ENCODE results near the gene CFAP99.

Gene CFAP99

GRCh38 chr4:2433609-2434350 lies 15.0 kb downstream of the CFAP99 start:
- TF ChIP-seq RAD21 (IDR thresholded peaks at IDR 0.05; ENCODE audit: low read depth) (no peak), ZBTB7A (IDR thresholded peaks at IDR 0.05; ENCODE audit: low read depth) (no peak), CREB1 (IDR thresholded peaks at IDR 0.05; ENCODE audit: low read depth) (no peak), CEBPB (IDR thresholded peaks at IDR 0.05) (no peak), TCF12 (IDR thresholded peaks at IDR 0.05; ENCODE audit: low read depth) (no peak), EP300 (IDR thresholded peaks at IDR 0.05; ENCODE audit: borderline replicate concordance) (no peak)

GRCh38 chr4:2434420-2434819 lies 15.7 kb downstream of the CFAP99 start:
- TF ChIP-seq USF1 (IDR thresholded peaks at IDR 0.05): no peak
- no peak for TF ChIP-seq NFIC (IDR thresholded peaks at IDR 0.05)
- no peak for TF ChIP-seq CREB1 (IDR thresholded peaks at IDR 0.05; ENCODE audit: low read depth)
- TF ChIP-seq EP300 (IDR thresholded peaks at IDR 0.05; ENCODE audit: borderline replicate concordance): no peak
- no peak for TF ChIP-seq FOXM1 (IDR thresholded peaks at IDR 0.05; ENCODE audit: borderline replicate concordance, low read depth)
- TF ChIP-seq EGR1 (IDR thresholded peaks at IDR 0.05): no peak
- TF ChIP-seq MAX (IDR thresholded peaks at IDR 0.05): no peak
- TF ChIP-seq YY1 (IDR thresholded peaks at IDR 0.05; ENCODE audit: low read depth): no peak
- no peak for TF ChIP-seq RAD21 (IDR thresholded peaks at IDR 0.05; ENCODE audit: low read depth)
- TF ChIP-seq REST (IDR thresholded peaks at IDR 0.05; ENCODE audit: low read depth): no peak
- TF ChIP-seq TCF12 (IDR thresholded peaks at IDR 0.05; ENCODE audit: low read depth): no peak
- no peak for TF ChIP-seq TEAD4 (IDR thresholded peaks at IDR 0.05)
- no peak for TF ChIP-seq TAF1 (IDR thresholded peaks at IDR 0.05; ENCODE audit: low read depth)
- TF ChIP-seq CEBPB (IDR thresholded peaks at IDR 0.05): no peak
- TF ChIP-seq ZBTB7A (IDR thresholded peaks at IDR 0.05; ENCODE audit: low read depth): no peak

GRCh38 chr4:2436301-2436700 lies 17.5 kb downstream of the CFAP99 start:
- TF ChIP-seq ZBTB7A (IDR thresholded peaks at IDR 0.05; ENCODE audit: low read depth) (no peak), REST (IDR thresholded peaks at IDR 0.05; ENCODE audit: low read depth) (no peak), TEAD4 (IDR thresholded peaks at IDR 0.05) (no peak), TAF1 (IDR thresholded peaks at IDR 0.05; ENCODE audit: low read depth) (no peak), CEBPB (IDR thresholded peaks at IDR 0.05) (no peak), EP300 (IDR thresholded peaks at IDR 0.05; ENCODE audit: borderline replicate concordance) (no peak), CREB1 (IDR thresholded peaks at IDR 0.05; ENCODE audit: low read depth) (no peak), EGR1 (IDR thresholded peaks at IDR 0.05) (no peak), MAX (IDR thresholded peaks at IDR 0.05) (no peak), FOXM1 (IDR thresholded peaks at IDR 0.05; ENCODE audit: borderline replicate concordance, low read depth) (no peak), TCF12 (IDR thresholded peaks at IDR 0.05; ENCODE audit: low read depth) (no peak), USF1 (IDR thresholded peaks at IDR 0.05) (no peak)

- TF ChIP-seq CREB1 (IDR thresholded peaks at IDR 0.05; ENCODE audit: low read depth) (no peak), REST (IDR thresholded peaks at IDR 0.05; ENCODE audit: low read depth) (no peak), EGR1 (IDR thresholded peaks at IDR 0.05) (no peak), ZBTB7A (IDR thresholded peaks at IDR 0.05; ENCODE audit: low read depth) (no peak), FOXM1 (IDR thresholded peaks at IDR 0.05; ENCODE audit: borderline replicate concordance, low read depth) (no peak), YY1 (IDR thresholded peaks at IDR 0.05; ENCODE audit: low read depth) (no peak), TEAD4 (IDR thresholded peaks at IDR 0.05) (no peak), NFIC (IDR thresholded peaks at IDR 0.05) (no peak), CEBPB (IDR thresholded peaks at IDR 0.05) (no peak), MAX (IDR thresholded peaks at IDR 0.05) (no peak), USF1 (IDR thresholded peaks at IDR 0.05) (no peak), TCF12 (IDR thresholded peaks at IDR 0.05; ENCODE audit: low read depth) (no peak), TAF1 (IDR thresholded peaks at IDR 0.05; ENCODE audit: low read depth) (no peak), RAD21 (IDR thresholded peaks at IDR 0.05; ENCODE audit: low read depth) (no peak), EP300 (IDR thresholded peaks at IDR 0.05; ENCODE audit: borderline replicate concordance) (no peak)
Observed at GRCh38 chr4:2436761-2437474, 18.2 kb downstream of the CFAP99 start.
